Right lobe of liver (tissue), 6 donors: Measurements from ENCODE around the gene NOVA2. TPM values are rescaled to one million over a fixed set of nuclear protein-coding genes. Genes with fewer than 3 reads are reported as not detected.
A peak's percentile ranks its signal among the peaks of the same experiment; 100 is the strongest.

ENCODE experiments used
- ATAC-seq, 4 donors: fragments of 200-7000 bp; cut with Tn5 transposase; one replicate each; pipeline ENCODE4 v1.9.1; 2020; ENCODE audit warnings: mild to moderate bottlenecking in 4 of 4, moderate library complexity in 4 of 4
- DNase-seq, 3 donors: peaks; one replicate each; pipeline ENCODE4 v3.0.0-alpha.2; 2020
- H3K27ac ChIP-seq, 3 donors: fragments of 200-600 bp; one replicate each; pipeline ENCODE4 v1.8.0; 2022
- H3K27me3 ChIP-seq, 2 donors: fragments of 200-600 bp; one replicate each; pipeline ENCODE4 v1.8.0; 2022
- H3K36me3 ChIP-seq, 4 donors: fragments of 200-600 bp; sonication (generic) in 1 of 4; one replicate each; pipeline versions ENCODE4 v1.5.1 to v1.8.0; 2017 to 2022; ENCODE audit warnings: control low read depth in 1 of 4
- H3K4me1 ChIP-seq, 4 donors: fragments of 200-600 bp; sonication (generic) in 1 of 4; one replicate each; pipeline versions ENCODE4 v1.5.1 to v1.8.0; 2017 to 2022; ENCODE audit warnings: control low read depth in 1 of 4
- H3K4me3 ChIP-seq, 3 donors: fragments of 200-600 bp; one replicate each; pipeline ENCODE4 v1.8.0; 2022
- H3K9me3 ChIP-seq, 4 donors: fragments of 200-600 bp; sonication (generic) in 1 of 4; one replicate each; pipeline versions ENCODE4 v1.5.1 to v1.8.0; 2017 to 2022; ENCODE audit warnings: control low read depth in 1 of 4
- CTCF ChIP-seq, 4 donors: fragments of 200-600 bp in 3 of 4; fragments of 450-650 bp in 1 of 4; IDR thresholded peaks; one replicate each; pipeline versions ENCODE4 v1.5.1 to v1.8.0; 2016 to 2022; ENCODE audit warnings: antibody characterized with exemption in 4 of 4, mild to moderate bottlenecking in 2 of 4
- POLR2A ChIP-seq: fragments of 450-650 bp; IDR thresholded peaks from one replicate; pipeline ENCODE4 v1.6.1; 2017; ENCODE audit warnings: antibody characterized with exemption, mild to moderate bottlenecking
- WGBS: methylation state at CpG from one replicate; pipeline ENCODE4 v1.1.6; 2018; ENCODE audit warnings: low coverage, low lambda C conversion rate; ENCODE audit not compliant: insufficient coverage; ENCODE audit errors: missing lambda C conversion rate; 5-methylcytosine and 5-hydroxymethylcytosine counted together
- intact Hi-C, 2 donors: fragments of 100-400 bp; cut with DNase I; formaldehyde crosslinking; loops; one replicate each; pipeline versions ENCODE4 v1.11.2 to v1.14.1; 2022
- total RNA-seq, 6 experiments: library from RNA; depleted of rRNA in 2 of 6; stranded (reverse); fragments of >200 nt in 2 of 6; fragmentation: NEBNext Ultra II Directional in 3 of 6; extraction: Animal tissue kit (Norgen Biotek cat#: 25700) in 3 of 6; gene quantifications; one replicate each; pipeline versions ENCODE4 v1.1.0 to v1.2.4, GENCODE V29; 2016 to 2023
- donor health status: DM: no; HTN: yes; CAD: no.
- donor health status: DM: no; HTN: no; CAD: no.
- donor health status: DM: no; HTN: no; CAD: no.
- donor health status: DM: no; HTN: yes; CAD: no.
- donor health status: DM: no; HTN: yes; CAD: no.

Gene NOVA2
- total RNA-seq, 6 experiments from 2014 or later = 0.66 to 2.5 (median 0.85) TPM

- Histone ChIP-seq H3K4me1 (no peaks in the 10 kb centered on the region), H3K36me3 (no peaks in the 10 kb centered on the region), H3K4me3 (no peak overlapping the region), H3K27ac (no peak overlapping the region), H3K27me3 (no peaks in the 10 kb centered on the region), H3K9me3 (no peaks in the 10 kb centered on the region)
- DNase-seq (no peak), ATAC-seq (no peak)
- TF ChIP-seq POLR2A (no peak), CTCF (IDR thresholded peaks at IDR 0.05) (no peak)
- intact Hi-C loops = no loop called here
- 8% methylated on average over 4 of the region's 4 CpGs for WGBS
These were observed 56.1 kb downstream of the NOVA2 start for GRCh38 chr19:45917421-45918091.

DNA sequence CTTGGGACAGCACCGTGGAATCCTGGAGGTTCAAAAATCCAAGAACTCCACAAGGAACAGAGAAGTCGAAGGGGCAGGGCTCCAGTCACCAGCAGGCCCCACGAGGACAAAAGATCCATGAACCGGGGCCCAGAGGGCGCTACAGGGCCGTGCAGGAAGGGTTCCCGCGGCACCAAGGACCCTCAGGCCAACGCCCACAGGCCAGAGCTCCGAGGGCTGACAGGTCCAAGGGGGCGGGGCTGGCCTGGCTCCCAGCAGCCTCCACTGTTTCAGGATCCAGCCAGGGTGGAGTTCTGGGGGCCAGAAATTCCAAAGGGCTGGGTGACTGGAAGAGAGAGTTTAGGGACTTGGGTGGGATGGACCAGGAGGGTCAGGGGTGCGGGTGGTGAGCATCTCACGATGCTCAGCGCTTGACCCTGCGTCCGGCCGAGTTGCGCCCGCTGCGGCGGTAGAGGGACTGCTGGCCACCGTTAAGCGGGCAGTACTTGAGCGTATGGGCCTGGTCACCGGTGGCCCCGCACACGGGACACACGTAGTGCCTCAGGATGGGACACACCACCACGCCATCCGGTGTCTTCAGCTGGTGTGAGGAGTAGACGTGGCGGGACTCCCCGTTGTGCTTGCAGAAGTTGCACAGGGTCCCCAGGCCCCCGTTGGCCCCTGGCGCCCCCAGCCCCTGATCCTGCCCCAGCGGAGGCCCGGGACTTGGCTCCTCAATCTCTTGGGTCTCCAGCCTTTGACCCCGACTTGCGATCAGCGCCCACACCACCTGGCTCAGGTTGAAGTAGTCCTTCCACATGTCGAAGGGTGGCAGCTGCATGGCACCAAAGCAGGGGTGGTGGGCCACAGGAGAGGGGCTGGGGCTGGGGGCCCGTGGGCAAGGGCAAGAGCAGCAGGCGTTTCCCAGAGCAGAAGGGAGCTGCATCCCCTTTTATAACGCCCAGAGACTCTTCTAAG is 59.5 kb downstream of the NOVA2 start, which contains the start of gene NANOS2:
Gene NANOS2, minus strand, starts transcription at position 905 of the 957 bp plus-strand sequence. Its CDS starts 85 bp downstream, at position 820.
- intact Hi-C loops = no loop called here

GRCh38 chr19:45911291-45911690 is 62.4 kb downstream of the NOVA2 start:
- DNase-seq (no peak), ATAC-seq (no peak)
- intact Hi-C loops = no loop called here
- WGBS = 40% methylated on average over 3 of the region's 8 CpGs
- Histone ChIP-seq H3K27me3 (no peaks in the 10 kb centered on the region), H3K4me1 (no peaks in the 10 kb centered on the region), H3K4me3 (no peak overlapping the region), H3K36me3 (no peaks in the 10 kb centered on the region), H3K27ac (no peak overlapping the region), H3K9me3 (no peaks in the 10 kb centered on the region)
- TF ChIP-seq CTCF (IDR thresholded peaks at IDR 0.05) = no peak
- no peak for TF ChIP-seq POLR2A

More for the DNA sequence above, 59.5 kb downstream of the NOVA2 start, which contains the start of gene NANOS2:
- TF ChIP-seq POLR2A = no peak
- no peak for TF ChIP-seq CTCF (IDR thresholded peaks at IDR 0.05)
- H3K9me3 ChIP-seq = no peaks in the 10 kb centered on the region
- ATAC-seq = peak in 1 of 4 donors; percentile 45
- WGBS = 70% methylated on average over 16 of the region's 44 CpGs
- H3K27ac ChIP-seq = no peak within 1 kb of the TSS
- H3K4me1 ChIP-seq = no peaks in the 10 kb centered on the region
- DNase-seq = no peak
- no peaks in the 10 kb centered on the region for H3K36me3 ChIP-seq
- H3K27me3 ChIP-seq = no peaks in the 10 kb centered on the region
- H3K4me3 ChIP-seq = no peak within 1 kb of the TSS

GRCh38 chr19:45908956-45909355 is 64.7 kb downstream of the NOVA2 start:
- Histone ChIP-seq H3K4me1 (no peaks in the 10 kb centered on the region), H3K27me3 (no peaks in the 10 kb centered on the region), H3K9me3 (no peaks in the 10 kb centered on the region), H3K4me3 (no peak overlapping the region), H3K36me3 (no peaks in the 10 kb centered on the region), H3K27ac (no peak overlapping the region)
- 72% methylated on average over 5 of the region's 5 CpGs for whole genome bisulfite sequencing
- intact Hi-C loops = no loop called here
- TF ChIP-seq POLR2A (no peak), CTCF (IDR thresholded peaks at IDR 0.05) (no peak)
- no peak for ATAC-seq
- DNase-seq = no peak
